ENCODE measurements around the gene GOLGA6A.
A peak's percentile ranks its signal among the peaks of the same experiment; 100 is the strongest.

GOLGA6A gene

GRCh38 chr15:74036271-74037170 is 45.8 kb downstream of the GOLGA6A start:
- H3K4me3 ChIP-seq (ENCODE audit: control insufficient read depth, low read depth, low read length) = no peak overlapping the region
- DNase-seq (ENCODE audit: low read depth) = no peak
- TF ChIP-seq, protein P1, sequence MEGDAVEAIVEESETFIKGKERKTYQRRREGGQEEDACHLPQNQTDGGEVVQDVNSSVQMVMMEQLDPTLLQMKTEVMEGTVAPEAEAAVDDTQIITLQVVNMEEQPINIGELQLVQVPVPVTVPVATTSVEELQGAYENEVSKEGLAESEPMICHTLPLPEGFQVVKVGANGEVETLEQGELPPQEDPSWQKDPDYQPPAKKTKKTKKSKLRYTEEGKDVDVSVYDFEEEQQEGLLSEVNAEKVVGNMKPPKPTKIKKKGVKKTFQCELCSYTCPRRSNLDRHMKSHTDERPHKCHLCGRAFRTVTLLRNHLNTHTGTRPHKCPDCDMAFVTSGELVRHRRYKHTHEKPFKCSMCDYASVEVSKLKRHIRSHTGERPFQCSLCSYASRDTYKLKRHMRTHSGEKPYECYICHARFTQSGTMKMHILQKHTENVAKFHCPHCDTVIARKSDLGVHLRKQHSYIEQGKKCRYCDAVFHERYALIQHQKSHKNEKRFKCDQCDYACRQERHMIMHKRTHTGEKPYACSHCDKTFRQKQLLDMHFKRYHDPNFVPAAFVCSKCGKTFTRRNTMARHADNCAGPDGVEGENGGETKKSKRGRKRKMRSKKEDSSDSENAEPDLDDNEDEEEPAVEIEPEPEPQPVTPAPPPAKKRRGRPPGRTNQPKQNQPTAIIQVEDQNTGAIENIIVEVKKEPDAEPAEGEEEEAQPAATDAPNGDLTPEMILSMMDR (IDR thresholded peaks at IDR 0.05; ENCODE audit: control insufficient read depth, insufficient read depth, low read depth, low read length, missing control alignments) = peak; percentile 74

DNA sequence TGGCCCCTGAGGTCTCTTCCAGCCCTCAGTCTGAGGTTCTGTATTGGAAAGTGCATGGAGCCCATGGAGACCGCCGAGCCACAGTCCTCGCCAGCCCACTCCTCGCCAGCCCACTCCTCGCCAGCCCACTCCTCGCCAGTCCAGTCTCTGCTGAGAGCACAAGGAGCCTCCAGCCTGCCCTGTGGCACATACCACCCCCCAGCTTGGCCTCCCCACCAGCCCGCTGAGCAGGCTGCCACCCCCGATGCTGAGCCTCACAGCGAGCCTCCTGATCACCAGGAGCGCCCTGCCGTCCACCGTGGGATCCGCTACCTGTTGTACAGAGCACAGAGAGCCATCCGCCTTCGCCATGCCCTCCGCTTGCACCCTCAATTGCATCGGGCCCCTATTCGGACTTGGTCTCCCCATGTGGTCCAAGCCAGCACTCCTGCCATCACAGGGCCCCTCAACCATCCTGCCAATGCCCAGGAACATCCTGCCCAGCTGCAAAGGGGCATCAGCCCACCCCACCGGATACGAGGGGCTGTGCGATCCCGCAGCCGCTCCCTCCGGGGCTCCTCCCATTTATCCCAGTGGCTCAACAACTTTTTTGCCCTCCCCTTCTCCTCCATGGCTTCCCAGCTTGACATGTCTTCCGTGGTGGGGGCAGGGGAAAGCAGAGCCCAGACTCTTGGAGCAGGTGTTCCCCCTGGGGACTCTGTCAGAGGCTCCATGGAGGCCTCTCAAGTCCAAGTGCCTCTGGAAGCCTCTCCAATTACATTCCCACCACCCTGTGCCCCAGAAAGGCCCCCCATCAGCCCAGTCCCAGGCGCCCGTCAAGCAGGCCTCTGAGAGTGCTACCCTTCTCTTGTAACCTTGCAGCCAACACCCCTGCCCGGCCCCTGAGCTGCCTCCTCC is 47.0 kb downstream of the GOLGA6A start:
- DNase-seq (ENCODE audit: low read depth) = no peak
- TF ChIP-seq, protein P1 (IDR thresholded peaks at IDR 0.05; ENCODE audit: control insufficient read depth, insufficient read depth, low read depth, low read length, missing control alignments) = no peak
- no peak overlapping the region for H3K4me3 ChIP-seq (ENCODE audit: control insufficient read depth, low read depth, low read length)

GRCh38 chr15:74034206-74034755 is 48.1 kb downstream of the GOLGA6A start:
- no peak for DNase-seq (ENCODE audit: low read depth)
- H3K4me3 ChIP-seq (ENCODE audit: control insufficient read depth, low read depth, low read length) = no peak overlapping the region
- TF ChIP-seq, protein P1 (IDR thresholded peaks at IDR 0.05; ENCODE audit: control insufficient read depth, insufficient read depth, low read depth, low read length, missing control alignments) = no peak

DNA sequence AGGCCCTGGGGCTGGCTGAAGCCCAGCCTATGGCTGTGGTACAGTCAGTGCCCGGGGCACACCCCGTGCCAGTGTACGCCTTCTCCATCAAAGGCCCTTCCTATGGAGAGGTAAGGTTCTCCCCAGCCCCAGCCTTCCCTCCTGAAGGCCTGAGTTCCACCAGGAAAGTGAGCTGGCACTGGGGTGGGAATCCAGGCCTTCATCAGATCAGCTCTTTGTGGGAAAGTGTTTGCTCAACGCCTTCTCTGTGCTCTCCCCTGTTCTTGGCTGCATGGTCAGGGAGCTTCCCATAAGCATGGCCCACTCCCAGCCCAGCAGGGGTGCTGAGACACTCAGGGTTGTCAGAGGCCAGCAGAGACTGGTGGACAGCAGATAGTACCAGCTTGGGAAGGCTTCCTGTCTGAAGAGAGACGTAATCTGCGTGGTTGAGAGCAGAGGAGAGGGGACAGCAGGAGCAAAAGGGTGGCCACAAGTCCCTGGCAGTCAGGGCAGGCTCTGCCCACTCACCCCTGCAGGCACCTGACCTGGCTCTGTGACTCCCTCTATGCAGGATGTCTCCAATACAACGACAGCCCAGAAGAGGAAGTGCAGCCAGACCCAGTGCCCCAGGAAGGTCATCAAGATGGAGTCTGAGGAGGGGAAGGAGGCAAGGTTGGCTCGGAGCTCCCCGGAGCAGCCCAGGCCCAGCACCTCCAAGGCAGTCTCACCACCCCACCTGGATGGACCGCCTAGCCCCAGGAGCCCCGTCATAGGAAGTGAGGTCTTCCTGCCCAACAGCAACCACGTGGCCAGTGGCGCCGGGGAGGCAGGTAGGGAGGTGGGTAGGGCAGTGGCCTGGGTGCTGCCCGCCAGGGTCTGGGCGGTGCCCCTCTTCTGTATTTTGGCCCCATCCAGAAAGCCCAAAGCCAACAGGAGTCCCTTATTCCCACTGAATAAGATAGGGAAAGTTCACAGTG is 49.5 kb downstream of the GOLGA6A start:
- TF ChIP-seq, protein P1 (IDR thresholded peaks at IDR 0.05; ENCODE audit: control insufficient read depth, insufficient read depth, low read depth, low read length, missing control alignments) = no peak
- no peak overlapping the region for H3K4me3 ChIP-seq (ENCODE audit: control insufficient read depth, low read depth, low read length)
- no peak for DNase-seq (ENCODE audit: low read depth)

DNA sequence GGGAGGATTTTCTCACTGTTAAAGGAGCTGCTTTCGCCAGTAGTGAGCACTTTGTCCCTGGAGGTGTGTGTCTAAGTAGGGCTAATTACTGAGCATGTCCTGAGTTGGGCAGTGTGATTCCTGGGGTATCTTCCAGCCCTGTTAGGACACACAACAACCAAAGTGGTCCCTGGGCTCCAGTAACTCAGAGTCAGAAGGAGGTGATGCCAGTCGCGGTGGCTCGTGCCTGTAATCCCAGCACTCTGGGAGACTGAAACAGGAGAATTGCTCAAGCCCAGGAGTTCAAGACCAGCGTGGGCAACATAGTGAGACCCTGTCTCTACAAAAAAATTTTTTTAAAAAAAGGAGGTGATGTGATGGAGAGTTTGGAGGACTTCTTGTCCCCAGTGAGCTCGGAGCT is 50.3 kb downstream of the GOLGA6A start:
- no peak overlapping the region for H3K4me3 ChIP-seq (ENCODE audit: control insufficient read depth, low read depth, low read length)
- TF ChIP-seq, protein P1 (IDR thresholded peaks at IDR 0.05; ENCODE audit: control insufficient read depth, insufficient read depth, low read depth, low read length, missing control alignments) = no peak
- no peak for DNase-seq (ENCODE audit: low read depth)

Data from AG09309 (cell line).